SU-DHL-6 (cell line): ENCODE measurements around the gene TSHZ2.

Experiments
- EZH2phosphoT487 ChIP-seq: fragments of 200-600 bp; sonication (generic), shearing (Covaris generic); conservative IDR thresholded peaks from 2 replicates; pipeline ENCODE4 v1.6.1; 2018; ENCODE audit warnings: mild to moderate bottlenecking, antibody characterized with exemption, low read length, moderate library complexity, mixed read lengths
- TF ChIP-seq, protein P1 (sequence below): fragments of 200-600 bp; sonication (generic); IDR thresholded peaks from one replicate; pipeline ENCODE4 v1.5.1; 2017; ENCODE audit warnings: antibody characterized with exemption, mild to moderate bottlenecking, low read length, moderate library complexity; ENCODE audit not compliant: insufficient read depth, poor library complexity, severe bottlenecking

DNA sequence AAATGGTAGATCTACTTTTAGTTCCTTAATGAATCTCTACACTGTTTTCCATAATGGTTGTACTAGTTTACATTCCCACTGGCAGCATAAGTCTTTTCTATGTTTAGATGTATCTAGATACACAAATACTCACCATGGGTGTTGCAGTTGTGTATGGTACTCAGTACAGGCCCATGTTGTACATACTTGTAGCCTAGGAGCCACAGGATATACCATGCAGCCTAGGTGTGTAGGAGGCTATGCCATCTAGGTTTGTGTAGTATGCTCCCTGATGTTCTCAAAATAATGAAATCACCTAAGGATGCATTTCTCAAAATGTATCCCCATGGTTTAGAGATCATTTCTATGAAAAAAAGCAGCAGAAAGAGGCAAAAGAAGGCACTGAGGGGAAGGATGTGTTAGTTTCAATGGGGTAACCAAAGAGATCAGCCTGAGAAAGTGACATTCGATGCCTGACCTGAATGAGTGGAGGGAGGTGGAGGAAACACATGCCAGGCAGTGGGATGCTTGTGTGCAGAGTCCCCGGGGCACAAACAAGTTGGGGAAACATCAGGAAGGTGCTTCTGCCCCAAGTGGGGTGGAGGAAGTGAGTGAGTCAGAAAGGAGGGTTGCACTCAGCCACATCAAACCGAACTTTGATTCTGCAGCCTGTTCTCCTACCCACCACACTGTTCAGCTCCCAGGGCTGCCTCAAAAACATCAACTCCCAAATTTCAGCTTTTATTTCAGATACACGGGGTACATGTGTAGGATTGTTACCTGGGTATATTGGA is 430.3 kb downstream of the TSHZ2 start:
- TF ChIP-seq, protein P1, sequence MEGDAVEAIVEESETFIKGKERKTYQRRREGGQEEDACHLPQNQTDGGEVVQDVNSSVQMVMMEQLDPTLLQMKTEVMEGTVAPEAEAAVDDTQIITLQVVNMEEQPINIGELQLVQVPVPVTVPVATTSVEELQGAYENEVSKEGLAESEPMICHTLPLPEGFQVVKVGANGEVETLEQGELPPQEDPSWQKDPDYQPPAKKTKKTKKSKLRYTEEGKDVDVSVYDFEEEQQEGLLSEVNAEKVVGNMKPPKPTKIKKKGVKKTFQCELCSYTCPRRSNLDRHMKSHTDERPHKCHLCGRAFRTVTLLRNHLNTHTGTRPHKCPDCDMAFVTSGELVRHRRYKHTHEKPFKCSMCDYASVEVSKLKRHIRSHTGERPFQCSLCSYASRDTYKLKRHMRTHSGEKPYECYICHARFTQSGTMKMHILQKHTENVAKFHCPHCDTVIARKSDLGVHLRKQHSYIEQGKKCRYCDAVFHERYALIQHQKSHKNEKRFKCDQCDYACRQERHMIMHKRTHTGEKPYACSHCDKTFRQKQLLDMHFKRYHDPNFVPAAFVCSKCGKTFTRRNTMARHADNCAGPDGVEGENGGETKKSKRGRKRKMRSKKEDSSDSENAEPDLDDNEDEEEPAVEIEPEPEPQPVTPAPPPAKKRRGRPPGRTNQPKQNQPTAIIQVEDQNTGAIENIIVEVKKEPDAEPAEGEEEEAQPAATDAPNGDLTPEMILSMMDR: no peak
- TF ChIP-seq EZH2phosphoT487: no peak
